ENCODE measurements around the gene SPAG16. TPM values are rescaled to one million over a fixed set of nuclear protein-coding genes. Genes with fewer than 3 reads are reported as not detected.

The SPAG16 gene
- polyA plus RNA-seq, 1 donor: 15.4 TPM

DNA sequence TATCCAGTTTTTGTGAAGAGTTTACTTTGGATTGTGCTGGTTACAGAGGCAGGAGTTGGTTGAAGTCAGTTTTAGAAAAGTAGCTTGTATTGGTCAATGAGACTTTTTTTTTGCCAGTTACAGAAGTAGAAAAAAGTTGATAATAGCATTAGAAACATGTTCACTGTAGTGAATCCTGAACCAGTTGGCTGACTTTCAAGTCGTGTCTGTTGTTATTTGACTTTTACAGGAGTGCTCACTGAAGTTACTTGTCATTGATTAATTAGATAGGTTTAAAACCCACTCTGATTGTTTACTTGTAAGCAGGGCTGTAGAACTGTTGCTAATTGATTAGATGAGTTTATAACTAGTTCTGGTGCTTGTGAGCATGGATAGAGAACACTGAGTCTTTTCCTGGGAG lies 814.5 kb downstream of the SPAG16 start:
- no peak for DNase-seq

DNA sequence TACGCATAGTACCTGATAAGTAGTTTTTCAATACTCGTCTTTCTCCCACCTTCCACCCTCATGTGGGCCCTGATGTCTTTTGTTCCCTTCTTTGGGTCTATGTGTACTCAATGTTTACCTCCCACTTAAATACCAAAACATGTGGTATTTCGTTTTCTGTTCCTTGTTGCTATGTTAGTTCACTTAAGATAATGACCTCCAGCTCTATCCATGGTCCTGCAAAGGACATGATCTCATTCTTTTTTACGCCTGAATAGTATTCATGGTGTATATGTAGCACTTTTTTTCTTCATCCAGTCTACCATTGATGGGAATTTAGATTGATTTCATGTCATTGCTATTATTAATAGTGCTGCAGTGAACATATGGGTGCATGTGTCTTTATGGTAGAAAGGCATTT lies 816.2 kb downstream of the SPAG16 start:
- no peak for DNase-seq

DNA sequence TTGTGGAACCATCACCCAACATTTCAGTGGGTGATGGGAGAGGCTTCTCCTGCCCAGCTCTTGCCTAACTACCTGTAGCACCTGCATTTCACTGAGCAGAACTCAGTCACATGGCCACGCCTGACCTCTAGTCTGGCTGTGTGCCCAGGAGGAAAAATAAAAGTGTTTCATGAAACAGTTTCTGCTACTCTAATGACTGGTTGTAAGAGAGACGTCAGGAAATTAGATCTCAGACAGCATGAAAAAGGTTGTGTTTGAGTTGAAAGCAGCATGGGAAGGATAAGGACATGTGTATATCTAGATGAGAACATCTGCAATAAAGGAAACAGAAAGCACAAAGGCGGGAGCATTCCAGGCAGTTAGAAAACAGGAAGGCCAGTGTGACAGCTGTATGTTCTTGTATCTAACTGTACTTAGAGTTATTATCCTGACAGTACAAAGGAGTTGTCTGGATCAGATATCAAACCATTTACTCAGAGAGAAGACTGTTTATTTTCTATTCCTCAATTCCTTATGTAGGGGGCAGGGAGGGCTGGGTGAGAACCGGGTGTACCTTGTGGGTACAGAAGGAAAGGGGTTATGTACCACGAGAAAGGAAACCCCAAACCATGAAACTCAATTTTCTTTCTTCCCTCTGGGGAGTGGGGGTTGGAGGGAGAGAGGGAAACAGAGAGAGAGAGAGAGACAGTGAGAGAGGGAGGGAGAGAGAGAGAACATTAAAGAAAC lies 819.2 kb downstream of the SPAG16 start:
- DNase-seq: no peak

DNA sequence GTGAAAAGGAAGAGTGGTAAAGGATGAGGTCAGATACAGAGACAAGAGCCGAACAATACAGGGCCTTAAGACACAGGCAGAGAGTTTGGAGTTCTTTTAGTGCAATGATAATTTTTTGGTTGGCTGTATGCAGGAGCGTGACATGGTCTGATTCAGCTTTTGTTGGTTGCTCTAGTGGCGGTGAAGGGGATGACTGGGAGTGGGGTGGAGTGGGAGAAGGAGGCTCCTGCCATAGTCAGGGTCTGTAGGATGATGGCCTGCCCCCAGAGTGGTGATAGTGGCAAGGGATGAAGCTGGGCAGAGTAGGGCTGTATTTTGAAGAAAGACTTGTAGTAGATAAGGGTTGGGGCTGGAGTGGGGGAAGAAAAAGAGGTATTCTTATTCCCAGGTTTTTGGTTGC lies 820.0 kb downstream of the SPAG16 start:
- DNase-seq: no peak

DNA sequence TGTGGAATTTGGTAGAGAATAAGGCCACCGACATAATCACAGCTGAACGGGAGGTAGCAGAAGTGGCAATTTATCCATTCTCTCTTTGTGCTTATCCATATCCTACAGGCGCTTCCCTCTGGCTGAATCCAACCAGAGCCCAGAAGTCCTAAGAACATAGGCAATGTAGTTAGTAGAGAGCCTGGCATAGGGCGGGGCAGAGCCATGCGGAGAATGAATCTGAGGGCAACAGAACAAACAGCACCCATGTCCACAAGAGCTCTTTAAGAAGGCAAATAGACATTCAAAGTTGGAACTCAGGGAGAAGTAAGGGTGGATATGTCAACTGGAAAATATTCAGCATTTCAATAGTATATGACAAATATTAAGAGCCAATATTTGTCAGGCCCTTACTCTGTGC lies 820.7 kb downstream of the SPAG16 start:
- DNase-seq: no peak

DNA sequence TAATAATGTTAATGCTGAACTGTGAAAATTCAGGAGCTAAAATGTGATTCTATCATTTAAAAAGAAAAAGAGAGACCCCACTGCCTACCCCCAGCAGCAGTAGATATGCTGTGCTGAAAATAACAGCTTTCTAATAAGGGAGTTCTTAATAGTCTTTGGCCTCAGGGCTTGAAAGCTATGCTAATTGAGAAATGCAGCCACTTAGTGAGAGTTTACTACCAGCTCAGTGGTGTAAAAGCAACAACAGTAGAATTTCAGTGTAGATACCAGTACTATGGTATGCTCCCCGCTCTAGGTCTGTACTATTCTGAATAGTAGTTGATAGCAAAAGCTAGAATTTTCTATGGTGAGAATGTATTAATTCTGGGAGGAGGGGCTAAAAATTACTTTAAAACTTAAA lies 823.5 kb downstream of the SPAG16 start:
- no peak for DNase-seq

DNA sequence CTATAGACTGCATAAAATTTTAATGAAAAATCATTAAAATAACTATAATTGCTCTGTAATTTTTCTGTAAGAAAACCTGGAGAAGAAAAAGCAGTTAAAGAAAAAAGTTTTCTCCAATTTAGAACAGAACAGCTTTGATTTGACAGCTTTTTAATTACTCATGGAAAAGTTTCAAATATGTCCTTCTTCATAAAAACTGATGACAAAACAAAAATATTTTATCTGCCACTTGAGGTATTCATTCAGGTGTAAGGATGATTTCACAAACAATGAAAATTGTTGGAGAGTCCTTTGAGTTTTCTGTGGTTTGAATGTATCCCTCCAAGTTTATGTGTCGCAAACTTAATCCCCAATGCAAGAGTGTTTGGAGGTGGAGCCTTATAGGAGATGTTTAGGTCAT lies 824.3 kb downstream of the SPAG16 start:
- no peak for DNase-seq

DNA sequence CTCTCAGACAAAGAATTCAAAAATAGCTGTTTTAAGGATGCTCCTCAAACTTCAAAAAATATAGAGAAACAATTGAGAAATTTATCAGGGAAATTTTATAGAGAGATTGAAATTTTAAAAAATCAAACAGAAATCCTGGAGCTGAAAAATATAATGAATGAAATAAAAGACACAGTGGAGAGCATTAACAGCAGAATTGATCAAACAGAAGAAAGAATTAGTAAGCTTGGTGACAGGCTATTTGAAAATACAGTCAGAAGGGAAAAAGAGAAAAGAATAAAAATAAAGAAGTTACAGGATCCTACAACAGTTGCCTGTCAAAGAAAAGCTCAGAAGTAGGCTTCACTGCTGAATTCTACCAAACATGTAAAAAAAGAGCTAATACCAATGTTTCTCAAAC lies 832.8 kb downstream of the SPAG16 start:
- no peak for DNase-seq

DNA sequence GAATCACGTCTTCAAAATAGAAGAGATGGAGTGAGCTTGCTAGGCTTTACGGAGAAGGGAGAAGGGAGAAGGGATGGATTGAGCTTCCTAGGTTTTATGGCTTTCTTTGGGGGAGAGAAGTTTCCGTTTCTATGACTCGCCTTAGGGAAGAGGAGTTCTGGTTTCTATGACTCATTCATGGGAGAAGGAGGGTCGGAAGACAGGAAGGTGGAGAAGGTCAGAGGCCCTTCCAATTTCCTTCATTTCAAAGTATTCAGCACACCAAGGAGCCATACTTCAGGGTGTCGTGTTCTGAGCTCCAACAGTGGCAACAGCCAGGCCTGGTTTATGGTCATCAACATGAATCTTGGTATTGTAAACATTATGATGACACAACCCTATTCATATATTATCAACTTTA lies 841.9 kb downstream of the SPAG16 start:
- no peak for DNase-seq

DNA sequence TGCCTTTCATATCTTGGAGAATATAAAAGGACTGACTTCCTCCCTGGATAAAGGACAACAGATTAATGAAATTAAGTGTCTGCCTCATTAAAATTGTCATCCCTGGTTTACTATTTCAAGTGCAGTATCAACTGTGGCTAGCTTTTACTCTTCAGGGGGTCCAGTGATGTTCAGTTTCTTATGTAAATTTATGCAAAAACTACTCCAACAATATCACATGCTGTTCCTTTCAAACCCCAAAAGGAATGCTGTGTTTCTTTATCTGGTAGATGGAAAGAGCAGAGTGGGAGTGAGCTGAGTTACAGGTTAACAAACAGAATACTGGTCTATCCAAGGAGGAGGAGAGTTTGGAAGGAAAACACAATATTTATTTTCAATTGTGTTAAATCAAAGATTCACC lies 842.9 kb downstream of the SPAG16 start:
- no peak for DNase-seq

DNA sequence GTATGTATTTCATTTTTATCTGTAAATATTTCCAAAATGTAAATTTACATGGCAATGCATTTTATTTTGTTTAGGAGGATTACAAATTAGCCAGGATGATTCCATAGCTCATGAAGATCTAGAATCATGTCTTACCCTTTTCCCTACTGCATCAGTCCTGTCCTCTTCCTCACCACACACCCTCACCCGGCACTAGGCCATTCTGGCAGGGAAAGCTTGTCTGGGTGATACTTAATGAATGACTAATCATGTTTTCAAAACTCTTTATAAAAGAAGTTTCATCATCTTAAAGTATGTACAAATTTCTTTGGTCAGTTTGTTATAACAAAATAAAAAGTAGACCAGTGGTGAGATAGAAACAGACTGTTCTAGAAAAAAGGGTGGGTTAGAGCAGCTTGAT lies 843.3 kb downstream of the SPAG16 start:
- no peak for DNase-seq

DNA sequence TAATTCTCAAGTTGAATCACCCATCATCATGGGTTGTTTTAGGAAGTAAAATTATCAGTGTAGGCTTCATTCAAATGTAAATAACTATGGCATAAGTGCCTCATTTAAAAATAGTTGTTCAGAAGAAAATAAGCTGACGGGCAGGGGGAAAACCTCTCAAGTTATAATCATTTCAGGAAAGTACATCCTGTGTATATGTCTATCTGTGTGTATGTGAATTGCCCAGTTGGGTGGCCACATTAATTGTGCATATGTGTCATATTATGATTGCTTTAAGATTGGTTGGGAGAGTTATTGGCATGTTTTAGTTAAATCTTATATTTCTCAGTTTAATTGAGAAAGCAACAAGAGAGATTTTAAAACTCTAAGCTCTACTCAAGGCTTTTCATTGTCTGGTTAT lies 843.8 kb downstream of the SPAG16 start:
- no peak for DNase-seq

DNA sequence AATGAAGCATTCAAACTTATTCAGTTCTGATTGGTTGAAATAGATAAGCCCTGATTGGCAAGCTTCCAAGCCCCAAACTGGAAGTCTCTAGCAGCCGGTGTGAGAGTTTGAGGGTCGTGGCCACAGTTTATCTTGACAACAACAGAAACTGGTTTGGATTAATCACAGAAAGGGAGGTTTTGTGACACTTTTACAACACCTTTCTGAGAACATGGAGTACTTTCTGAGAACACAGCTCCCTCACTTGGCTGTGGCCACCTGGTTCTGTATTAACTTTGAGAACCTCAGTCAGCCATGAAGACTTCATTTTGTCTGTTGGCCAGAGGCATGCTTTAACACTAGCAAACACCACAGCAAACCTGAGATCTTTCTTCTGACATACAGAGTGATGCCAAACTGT lies 845.9 kb downstream of the SPAG16 start:
- DNase-seq: no peak

DNA sequence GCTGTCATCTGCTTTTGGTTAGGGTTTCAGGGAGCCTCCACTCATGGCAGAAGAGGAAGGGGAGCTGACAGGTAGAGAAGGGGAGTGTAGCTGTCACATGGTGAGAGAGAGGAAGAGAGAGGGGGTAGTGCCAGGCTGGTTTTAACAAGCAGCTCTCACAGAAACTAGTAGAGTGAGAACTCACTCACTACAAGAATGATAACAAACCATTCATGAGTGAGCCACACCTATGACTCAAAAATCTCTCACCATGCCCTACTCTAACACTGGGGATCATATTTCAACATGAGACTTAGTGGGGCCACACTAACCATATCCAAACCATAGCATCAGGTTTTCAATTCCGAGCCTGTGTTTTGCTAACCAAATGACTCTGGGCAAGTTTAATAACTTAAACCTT lies 851.7 kb downstream of the SPAG16 start:
- no peak for DNase-seq

DNA sequence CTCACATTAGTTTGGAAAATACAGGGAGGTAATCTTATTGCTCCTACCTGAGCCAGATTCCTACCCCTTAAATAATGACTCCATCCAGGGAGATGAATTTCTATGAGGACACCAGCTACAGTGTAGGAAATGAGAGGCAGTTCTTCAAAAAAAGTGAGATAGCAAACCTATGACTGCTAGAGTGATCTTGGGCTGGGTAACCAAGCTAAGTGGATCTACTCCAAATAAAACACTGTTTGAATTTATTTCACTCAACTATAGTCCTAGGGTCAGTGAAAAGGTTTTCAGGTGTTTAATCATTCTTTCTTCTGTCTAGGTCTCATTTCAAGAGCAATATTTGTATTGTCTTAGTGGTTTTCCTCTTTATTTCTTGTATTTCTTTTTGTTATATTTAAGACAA lies 854.5 kb downstream of the SPAG16 start:
- DNase-seq: no peak

DNA sequence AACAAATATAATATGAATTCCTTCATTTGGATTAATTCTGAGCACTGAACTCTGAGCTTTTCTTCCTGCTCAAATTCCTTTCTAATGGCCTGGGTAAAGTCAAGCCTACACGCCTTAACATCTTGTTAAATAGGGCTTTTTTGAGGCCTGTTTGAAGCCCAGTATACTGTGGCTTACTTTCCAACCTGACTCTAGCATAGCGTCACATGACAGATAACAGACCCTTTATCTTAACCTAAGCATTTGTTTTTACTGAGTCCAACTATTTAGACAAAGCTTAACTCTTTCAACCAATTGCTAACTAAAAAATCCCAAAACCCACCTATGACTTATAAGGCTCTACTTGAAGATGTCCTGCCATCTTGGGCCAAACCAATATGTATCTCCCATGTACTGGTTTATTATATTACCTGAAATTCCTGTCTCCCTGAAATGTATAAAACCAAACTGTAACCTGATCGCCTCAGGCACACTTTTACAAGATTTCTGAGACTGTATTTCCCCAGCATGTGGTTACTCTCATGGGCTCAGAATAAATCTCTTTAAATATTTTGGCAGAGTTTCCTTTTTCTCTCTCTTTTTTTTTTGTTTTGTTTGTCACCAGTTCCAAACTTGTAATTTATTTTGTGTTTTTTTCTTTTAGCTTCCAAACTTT lies 855.5 kb downstream of the SPAG16 start:
- DNase-seq: no peak

DNA sequence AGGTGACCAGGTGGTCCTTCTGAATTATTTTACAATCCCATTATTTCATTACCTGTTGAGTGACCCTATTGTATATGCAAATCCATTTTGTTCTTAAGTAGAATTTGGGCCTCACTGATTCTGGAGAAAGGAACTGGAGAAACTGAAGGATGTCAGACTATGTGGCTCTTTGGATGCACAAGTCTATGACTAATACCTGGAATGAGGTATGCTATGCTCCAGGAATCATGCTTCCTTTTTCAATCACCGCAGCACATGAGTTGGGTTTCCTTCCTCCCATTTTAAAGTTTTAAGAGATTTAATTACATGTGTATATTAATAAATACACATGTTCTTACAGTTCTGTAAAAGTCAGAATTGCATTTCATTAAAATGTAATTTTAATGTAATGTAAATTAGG lies 872.7 kb downstream of the SPAG16 start:
- DNase-seq: no peak

DNA sequence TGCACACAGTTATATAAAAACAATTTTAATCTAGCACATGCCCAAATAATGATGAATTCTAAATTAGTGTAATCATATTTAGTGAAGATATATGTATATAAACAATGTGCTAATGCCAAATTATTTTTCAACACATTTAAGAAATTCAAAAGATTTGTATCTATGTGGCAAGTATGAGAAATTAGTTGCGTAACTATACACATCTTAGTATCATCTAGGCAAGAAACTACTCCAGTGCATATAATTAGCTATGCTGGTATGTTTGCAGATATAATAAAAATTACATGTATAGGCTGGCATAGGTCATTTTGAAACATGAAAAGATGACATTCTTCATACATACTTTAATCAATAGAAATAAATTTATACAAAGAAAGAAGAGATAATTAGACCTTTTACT lies 874.6 kb downstream of the SPAG16 start:
- no peak for DNase-seq

DNA sequence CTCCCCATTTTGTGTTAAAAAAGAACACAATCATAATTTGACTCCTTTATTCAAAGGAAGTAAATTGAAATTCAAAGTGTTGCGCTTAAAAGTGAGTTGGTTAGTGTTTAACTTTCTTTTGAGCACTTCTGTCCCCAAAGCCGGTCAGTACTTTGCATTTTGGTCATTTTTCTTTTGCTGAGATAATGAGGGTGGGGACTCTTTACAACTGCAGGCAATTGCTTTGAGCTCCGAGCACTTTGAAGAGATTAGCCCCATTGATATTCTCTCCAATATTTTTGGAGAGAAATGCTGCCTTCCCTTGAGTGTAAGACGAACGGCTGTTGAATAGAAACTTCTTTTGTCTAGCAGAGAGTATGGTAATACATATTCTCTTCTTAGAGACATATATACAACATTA lies 885.0 kb downstream of the SPAG16 start:
- DNase-seq: no peak

DNA sequence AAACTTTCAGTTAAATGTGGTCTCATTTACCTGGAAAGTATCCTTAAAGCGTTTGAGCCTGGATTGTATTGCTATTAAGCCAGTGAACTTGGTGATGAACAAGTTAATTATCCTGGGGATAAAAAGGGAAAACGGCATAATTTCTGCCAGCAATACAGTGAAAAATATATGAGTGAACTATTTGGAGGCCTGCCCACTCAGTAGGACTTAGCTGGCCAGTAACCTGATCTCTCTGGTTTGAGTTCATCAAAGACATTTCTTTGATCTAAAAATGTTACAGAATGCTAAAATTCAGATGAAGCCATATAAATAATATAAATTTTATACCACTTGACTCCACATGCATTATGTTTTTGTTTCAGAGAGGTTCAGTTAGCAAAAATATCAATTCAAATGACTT lies 885.5 kb downstream of the SPAG16 start:
- DNase-seq: no peak

DNA sequence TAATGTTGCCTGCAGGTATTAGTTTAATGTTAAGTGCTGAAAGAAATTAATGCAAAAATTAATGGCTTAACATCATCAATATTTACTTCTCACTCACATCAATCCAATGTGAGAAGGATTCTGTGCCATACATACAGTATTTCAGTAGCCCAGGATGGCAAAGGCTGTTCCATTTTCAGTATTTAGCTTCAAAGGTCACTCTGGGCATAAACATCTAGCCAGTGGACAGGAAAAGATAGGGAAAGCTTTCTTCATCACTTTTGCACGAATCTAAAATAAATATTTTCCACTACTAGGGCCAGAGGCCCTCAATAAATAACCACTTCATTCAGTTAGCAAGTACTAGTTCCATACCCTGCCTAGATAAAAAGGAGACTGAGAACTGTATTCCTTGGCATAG lies 890.3 kb downstream of the SPAG16 start:
- no peak for DNase-seq

DNA sequence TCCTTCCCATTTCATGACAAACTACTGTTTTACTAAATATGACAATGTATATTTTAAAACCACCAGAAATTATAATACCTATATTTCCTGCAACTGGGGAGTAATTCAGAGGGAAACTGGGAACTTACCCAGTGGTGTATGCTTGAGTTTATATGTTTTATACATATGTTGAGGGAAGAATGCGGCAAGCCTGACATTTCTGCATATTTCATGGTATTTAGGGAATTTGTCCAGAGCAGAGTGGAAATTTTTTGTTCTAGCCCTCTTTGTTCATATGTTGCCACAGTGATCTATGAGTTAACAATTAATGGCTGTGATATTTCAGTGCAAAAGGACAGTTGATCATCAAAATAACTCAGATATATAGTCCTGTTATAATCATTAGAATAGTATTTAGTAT lies 895.8 kb downstream of the SPAG16 start:
- DNase-seq: peak; percentile 20

DNA sequence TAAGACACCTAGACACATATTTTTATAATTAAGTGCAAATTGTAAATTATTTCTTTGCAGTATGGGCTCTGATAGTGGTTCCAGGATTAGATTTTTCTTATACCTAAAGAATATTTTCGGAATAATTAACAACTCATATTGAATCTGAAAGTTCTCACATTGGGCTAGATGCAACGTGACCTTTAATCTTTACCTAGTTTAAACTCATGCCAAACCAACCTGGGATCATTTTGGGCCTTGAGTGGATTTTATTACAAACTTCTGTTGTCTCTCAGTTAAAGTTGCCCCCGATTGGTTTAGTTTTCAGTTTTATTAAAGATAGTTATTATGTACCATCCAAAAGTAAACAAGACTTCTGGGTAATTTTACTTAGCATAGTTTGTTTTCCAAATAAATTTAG lies 896.4 kb downstream of the SPAG16 start:
- DNase-seq: no peak

DNA sequence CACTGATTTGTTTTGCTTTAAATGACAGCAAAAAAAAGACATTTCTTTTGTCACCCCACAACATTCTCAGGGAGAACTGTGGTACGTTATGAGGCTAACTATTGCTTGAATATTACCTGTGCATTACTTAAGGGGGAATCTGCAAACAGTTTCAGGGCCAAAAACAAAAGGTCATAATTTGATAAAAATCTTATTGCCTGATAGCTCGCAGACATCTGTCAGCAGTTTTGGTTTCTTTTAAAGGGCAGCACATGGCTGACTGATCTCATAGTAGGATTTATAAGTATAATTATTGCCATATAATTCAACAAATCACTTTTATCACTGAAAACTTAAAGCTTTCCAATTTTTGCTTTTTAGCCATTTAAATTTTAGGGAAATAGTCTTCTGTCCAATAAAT lies 900.2 kb downstream of the SPAG16 start:
- no peak for DNase-seq

DNA sequence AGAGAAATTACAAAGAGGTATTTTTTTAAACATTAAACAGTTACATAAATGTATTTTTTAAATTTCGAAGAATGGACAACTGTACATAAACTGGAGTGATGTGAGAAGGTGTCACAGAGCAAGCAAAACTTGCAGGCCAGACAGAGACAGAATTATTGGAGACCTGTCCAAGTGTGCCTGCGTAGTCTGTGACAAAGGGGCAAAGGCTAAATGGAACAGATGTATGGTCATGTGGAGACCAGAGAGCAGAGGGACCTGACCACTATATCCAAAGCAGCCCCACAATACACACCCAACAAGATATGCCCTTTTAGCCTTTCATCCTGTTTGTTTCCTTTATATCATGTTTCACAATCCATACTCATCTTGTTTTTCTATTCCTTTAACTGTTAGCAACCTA lies 901.3 kb downstream of the SPAG16 start:
- no peak for DNase-seq
